ENCODE results near the gene ZFYVE28.
"Not testable (repeated sequence)": the region's sequence is repeated elsewhere in the genome, so short reads cannot be mapped to it uniquely, and the experiment has no call there.

Gene ZFYVE28

DNA sequence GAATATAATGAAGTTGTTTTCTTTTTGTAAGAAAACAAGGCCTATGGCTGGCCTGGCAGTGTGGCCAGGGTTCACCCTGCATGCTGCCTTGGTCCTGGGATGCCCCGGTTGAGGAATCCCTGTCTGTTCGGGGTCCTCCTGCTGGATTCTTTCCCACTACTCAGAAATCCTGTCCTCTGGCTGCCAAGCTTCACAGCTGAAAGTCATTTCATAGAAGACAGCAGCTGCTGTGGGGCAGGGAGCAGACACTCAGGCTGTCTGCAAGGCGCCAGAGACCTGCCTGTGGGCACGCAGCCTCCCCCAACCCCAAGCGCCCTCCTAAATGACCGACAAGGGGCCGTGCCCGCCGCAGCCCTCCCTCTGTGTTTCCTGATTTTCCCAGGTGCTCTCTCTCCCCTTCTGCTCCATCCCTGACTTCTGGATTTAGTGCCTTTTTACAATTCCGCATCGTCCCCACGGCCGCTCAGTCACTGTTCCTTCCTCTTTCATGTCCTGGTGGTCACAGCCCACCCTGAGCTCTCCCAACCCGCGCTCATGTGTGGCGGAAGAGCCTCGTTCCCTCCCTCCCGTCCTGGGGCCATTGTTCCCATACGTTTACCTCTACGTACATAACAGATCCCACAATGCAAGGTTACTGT lies 27.5 kb downstream of the ZFYVE28 start:
- DNase-seq (ENCODE audit: low read depth) = no peak

DNA sequence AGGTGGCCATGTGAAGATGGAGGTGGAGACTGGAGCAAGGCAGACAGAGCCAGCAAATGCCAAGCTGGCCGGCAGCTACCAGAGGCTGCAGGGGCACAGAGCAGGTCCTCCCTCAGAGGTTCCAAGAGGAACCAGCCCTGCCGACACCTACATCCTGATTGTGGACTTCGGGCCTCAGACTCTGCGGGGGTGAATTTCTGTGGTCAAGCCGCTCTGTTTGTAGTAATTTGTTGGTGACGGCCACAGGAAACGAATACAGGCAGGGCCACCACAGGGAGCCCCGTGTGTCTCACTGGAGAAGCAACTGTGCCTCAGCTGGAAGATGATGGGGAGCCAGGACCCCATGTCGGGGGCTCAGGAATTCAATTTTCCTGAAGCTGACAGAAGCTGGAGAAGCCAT lies 28.3 kb downstream of the ZFYVE28 start:
- DNase-seq (ENCODE audit: low read depth) = no peak

DNA sequence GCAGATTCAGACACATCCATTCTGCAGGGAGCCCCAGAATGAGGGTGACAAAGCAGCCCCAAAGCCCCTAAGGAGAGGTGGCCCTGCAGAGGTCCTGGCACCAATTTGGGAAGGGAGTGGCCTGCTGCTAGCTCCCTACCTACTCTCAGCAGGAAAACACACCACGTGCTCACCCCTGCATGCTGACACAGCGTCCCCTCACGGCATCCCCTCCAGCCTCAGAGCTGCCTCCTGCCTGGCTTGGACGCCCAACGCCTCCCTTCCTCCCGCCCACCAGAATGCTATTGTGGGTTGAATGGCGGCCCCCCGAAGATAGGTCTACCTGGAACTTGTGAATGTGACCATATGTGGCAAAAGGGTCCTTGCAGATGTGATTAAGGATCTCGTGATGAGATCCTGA lies 28.8 kb downstream of the ZFYVE28 start:
- DNase-seq (ENCODE audit: low read depth) = no peak

DNA sequence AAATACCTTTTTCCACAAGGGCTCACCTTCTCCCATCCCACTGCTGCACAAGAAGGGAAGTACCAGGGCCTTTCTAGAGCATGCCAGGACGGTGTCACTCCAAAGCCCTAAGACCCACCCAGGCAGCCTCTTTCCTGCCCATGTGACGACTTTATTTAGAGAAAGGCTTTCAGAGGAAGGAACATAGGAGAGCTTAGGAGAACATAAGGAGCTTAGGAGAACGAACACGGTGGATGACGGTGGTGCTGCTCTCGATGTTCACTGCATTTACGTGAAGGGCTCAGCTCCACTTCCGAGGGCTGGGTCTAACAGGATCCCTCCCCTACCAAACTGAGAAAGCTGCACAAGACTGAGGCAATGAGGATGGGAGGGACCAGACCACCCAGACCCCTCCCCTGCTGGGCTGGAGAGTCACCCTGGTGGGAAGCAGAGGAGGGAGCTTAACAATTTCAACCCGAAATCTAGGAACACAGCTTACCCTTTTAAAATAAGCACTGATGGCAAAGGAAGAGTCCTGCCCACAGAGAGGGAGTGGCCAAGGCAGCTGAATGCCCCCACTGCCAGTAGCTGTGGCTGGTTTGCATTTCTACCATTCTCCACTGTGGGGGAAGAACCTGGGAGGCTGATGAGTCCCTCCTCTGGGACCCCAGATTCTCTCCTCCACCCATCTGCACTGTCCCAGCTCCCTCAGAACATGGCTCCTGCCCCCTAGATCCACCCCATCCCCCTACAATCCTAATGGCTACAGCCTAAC lies 29.8 kb downstream of the ZFYVE28 start:
- no peak for DNase-seq (ENCODE audit: low read depth)

DNA sequence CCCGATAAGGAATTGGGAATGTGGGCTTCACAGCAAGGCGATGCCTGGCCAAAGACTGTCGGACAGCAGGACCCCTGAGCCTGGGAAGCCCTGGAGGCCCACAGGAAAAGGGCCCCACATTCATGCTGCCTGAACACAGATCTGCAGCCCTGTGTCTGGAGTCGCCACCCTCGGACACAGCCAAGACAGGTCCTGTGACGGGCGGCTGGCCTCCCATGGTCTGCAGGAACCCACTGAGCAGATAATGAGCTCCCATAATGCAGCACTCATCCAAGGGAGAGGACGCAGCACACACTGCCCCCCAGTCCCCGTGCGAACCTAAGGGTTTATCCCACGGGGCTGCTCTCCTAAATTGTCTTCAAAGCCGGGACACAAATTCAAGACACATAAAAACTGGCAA lies 30.6 kb downstream of the ZFYVE28 start:
- no peak for DNase-seq (ENCODE audit: low read depth)

DNA sequence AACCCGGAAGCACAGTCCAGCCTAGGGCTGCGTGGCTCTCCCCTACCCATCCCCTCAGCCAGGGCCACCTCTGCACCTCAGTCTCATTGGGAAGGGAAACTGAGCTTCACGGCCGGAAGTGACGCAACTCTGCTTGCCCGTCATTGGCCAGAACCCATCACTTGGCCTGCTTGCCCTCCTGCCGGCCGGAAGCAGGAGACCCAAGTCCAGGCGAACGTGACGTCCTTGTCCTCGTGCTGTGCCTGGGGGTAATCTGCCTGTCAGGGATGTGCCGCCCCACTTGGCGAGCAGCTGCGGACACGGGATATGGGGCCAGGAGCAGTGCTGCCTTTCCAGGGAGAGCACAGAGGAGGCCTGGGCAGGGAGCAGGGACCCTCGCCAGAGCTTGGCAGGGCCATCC lies 31.2 kb downstream of the ZFYVE28 start:
- DNase-seq (ENCODE audit: low read depth) = no peak

DNA sequence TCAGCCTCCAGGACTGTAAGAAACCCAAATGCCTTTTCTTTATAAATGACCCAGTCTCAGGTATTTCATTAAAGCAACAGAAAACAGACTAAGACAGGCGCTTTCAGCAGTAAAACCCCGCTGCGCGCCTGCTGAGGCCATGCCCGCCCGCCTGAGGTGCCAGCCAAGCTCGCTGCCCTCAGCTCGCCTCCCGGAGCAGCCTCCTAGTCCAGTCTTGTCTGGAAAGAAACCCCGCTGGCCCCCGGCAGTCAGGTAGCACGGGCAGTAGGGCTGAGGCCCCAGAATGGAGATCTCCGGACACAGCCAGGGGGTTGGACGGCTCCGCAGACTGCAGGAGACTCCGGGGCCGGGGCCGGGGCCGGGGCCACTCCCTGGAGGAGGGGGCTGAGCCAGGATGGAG lies 31.7 kb downstream of the ZFYVE28 start:
- DNase-seq (ENCODE audit: low read depth) = no peak

DNA sequence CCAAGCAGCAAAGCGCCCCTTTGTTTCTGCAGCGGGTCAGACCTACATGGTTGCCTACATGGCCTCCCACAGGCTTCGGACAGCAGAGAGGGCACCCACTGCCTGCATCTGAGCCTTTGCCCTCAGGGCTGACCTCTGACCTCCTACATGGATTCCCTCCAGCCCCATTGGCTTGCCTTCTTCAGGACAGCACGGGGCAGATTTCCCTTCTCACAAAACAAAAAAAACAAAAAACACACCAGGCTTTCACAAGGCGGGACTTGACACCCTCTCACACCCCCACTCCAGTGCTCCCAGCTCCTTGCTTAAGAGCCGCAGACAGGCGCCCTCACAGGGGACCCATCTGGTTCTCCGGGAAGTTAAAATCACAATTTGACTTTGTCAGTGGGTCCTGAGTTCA lies 32.9 kb downstream of the ZFYVE28 start:
- DNase-seq (ENCODE audit: low read depth) = no peak

DNA sequence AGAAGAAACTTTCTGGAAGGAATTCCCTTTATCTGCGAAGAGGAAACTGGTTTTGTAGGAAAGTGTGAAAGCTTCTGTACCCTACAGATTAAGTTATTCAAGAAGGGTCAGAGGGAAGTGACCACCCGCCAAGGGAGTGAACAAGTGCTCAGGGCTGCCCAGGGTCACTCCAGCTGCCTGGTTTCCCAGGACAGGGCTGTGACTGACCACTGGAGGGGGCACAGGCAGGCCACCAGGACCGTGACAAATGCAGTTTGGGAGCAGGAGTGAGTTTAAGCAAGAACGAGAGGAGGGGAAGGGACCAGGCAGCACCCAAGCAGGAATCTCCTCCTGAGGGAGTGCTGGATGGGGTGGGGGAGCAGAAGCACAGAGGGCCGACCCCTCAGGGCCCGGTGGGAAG lies 34.2 kb downstream of the ZFYVE28 start:
- no peak for DNase-seq (ENCODE audit: low read depth)

DNA sequence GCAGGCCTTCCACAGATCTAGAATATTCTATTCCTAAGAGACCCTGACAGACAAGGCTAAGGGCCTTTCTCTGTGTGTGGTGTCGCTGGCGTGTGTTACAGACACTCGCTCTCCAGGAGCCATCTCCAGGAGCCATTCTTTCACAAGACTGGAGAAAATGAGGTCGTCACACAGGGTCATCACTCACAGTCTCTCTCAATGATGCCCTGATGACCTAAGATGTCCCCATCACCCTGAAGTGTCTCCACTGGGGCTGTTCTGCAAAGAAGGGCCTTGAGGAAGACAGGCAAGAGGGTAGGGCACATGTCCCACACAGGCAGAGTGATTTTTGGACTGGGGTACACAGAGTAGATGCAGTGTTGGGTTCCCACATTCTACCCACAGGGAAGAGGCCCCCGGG lies 34.7 kb downstream of the ZFYVE28 start:
- DNase-seq (ENCODE audit: low read depth) = no peak

DNA sequence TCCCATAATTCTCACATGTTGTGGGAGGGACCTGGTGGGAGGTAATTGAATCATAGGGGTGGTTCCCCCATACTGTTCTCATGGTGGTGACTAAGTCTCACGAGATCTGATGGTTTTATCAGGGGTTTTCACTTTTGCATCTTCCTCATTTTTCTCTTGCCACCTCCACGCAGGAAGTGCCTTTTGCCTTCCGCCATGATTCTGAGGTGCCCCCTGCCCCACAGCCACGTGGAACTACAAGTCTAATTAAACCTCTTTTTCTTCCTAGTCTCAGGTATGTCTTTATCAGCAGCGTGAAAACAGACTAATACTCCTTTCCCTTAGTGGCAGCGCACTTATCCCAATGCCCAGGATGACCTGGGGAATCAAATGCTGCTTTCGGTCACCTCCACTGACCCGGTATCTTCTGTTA lies 35.2 kb downstream of the ZFYVE28 start:
- not testable (repeated sequence) for DNase-seq (ENCODE audit: low read depth)

DNA sequence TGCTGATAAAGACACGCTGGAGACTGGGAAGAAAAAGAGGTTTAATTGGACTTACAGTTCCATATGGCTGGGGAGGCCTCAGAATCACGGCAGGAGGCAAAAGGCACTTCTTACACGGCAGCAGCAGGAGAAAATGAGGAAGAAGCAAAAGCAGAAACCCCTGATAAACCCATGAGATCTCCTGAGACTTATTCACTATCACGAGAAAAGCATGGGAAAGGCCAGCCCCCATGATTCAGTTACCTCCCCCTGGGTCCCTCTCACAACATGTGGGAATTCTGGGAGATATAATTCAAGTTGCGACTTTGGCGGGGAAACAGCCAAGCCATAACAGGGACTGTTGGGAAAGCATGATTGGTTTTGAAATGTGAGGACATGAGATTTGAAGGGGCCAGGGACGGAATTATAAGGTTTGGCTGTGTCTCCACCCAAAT lies 35.7 kb downstream of the ZFYVE28 start:
- DNase-seq (ENCODE audit: low read depth) = not testable (repeated sequence)

DNA sequence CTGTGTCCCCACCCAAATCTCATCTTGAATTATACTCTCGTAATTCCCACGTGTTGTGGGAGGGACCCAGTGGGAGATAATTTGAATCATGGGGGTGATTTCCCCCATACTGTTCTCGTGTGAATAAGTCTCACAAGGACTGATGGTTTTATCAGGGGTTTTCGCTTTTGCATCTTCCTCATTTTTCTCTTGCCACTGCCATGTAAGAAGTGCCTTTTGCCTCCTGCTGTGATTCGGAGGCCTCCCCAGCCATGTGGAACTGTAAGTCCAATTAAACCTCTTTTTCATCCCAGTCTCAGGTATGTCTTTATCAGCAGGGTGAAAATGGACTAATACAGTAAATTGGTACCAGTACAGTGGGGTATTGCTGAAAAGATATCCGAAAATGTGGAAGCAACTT lies 37.9 kb downstream of the ZFYVE28 start:
- DNase-seq (ENCODE audit: low read depth) = not testable (repeated sequence)

DNA sequence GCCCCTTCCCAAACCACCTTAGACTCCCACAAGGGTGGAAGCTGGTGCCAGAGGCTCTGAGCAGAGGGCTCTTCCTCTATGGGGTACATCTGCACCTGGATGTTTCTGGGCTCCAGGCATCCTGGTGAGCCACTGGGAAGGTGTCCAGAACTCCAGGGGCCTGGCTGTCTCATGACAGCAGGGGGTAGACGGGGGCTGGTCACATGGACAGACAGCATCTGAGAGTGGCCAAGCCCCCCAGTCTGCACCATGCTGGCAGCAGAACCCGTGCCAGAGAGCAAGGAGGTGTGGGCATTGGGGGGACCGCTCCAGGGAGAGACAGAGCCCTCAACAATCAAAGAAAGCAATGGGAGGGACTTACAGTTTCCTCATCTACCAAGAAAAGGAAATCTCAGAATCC lies 39.5 kb downstream of the ZFYVE28 start:
- DNase-seq (ENCODE audit: low read depth) = no peak

DNA sequence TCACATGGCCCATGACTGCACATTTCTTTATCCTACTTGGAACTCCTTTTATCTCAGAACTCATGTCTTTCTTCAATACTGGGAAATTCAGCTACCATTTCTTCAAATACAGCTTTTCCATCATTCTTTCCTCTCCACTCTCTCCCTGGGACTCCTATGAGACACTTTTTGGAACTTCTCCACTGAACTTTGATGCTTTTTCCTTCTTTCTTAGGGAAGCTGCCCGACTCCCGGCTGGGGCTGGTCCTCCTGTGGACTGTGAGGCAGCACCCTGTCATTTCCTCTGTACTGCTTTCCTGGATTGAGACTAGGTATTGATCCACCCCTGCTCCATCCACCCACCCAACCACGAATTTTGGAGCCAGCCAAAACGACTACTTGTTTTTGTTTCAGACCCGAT lies 40.0 kb downstream of the ZFYVE28 start:
- DNase-seq (ENCODE audit: low read depth) = no peak

DNA sequence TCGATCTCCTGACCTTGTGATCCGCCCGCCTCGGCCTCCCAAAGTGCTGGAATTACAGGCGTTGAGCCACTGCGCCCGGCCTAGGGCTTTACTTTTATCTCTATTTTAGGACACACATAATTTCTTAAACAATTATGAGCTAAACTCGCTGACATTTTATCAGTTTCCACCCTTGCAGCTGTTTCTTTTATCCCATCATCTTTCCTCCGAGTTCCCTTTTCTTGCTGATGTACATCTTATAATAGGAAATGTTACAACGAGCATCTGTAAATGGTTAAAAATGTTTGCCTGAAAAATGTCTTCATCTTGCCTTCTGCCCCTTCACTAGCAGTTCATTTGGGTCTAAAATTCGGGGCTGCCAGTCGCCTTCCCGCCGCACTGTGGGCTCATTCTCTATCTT lies 41.2 kb downstream of the ZFYVE28 start:
- DNase-seq (ENCODE audit: low read depth) = no peak

DNA sequence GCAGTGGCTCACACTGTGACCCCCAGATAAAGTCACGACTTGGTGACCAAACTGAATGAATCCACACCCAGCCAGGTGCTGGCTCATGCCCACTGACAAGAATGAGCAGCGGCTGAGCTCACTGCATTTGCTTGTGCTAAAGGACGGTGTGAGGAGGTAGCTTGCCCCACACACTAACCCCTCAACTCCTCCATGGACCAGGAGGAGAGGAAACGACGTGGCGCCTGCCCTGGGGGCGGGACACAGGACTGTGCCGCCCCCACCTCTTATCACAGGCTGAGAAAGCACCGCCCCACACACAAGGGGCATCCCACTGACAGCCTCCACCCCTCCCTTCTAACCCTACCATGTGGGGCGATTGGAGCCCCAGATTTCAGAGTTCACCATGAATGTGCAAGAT lies 43.0 kb downstream of the ZFYVE28 start:
- DNase-seq (ENCODE audit: low read depth) = no peak

DNA sequence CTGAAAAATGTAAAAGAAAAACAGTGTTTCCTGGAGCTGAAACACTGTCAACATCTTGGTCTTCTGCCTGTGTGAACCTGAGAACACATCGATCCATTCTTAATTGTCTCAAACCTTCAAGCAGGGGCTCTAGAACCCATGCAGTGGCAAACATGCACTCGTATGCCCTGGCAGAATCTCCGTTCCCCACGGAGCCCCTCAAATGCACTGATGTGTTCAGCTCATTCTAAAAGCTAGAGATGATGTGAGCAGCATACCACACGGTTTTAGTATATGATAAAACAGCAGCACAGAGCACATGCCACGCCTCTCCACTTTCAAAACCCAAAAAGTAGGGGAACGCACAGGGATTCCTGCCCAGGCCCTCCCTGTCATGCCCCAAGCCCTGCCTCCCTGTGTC lies 44.9 kb downstream of the ZFYVE28 start:
- no peak for DNase-seq (ENCODE audit: low read depth)

DNA sequence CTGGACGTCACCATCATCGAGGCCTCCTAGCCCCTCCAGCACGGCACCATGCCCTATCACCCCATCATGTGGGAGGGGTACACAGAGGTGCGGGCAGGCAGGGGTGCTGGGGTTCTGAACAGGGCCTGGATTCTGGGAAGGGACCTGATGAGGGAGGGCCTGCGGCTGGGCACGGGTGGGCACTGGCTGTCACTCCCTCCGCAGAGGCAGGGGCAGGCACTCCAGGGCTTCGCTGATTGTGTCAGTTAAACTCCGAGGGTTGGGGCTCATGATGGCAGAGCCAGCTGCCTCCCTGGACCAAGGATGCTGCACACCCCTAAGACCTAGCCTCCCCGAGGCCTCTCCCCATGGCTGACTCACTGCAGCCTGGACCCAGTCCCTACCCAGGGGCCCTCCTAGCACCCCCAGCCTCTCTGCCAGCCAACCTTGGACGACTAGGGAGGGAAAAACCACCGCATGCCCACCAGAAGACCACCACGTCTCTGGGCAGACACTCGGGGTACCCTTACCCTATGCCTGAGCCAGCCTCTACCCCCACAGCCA lies 45.9 kb downstream of the ZFYVE28 start:
- DNase-seq (ENCODE audit: low read depth) = no peak

DNA sequence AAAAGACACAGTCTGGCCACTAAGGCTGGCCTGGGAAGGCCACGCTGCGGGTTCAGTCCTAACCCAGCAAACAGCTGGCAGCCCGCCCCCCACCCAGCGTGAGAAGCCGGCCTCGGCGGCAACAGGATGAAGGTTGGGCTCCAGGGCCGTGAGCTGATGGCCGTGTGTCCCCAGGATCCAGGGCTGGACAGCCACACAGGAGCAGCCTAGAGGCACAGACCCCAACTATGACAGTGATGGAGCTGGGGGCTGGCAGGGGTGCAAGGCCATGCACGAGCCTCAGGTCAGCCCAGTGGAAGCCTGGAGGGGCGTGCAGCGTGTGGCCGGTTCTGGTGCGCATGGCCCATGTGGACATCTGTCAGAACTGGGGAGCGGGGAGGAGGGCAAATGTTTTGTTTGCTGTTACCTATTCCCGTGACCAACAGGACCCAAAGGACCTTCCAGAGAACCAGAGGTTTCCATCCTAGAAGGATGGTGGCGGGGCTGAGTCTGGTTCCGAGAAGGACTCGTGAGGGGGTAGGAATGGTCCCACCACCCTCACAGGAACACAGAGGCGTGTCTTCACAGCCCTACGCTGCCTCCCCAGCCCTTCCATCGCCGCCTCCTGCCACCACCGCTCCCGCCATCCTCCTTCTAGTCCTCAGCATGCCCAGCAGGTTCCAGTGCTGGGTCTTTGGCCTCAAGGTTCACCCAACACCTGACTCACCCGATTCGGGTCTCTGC lies 46.5 kb downstream of the ZFYVE28 start:
- no peak for DNase-seq (ENCODE audit: low read depth)

DNA sequence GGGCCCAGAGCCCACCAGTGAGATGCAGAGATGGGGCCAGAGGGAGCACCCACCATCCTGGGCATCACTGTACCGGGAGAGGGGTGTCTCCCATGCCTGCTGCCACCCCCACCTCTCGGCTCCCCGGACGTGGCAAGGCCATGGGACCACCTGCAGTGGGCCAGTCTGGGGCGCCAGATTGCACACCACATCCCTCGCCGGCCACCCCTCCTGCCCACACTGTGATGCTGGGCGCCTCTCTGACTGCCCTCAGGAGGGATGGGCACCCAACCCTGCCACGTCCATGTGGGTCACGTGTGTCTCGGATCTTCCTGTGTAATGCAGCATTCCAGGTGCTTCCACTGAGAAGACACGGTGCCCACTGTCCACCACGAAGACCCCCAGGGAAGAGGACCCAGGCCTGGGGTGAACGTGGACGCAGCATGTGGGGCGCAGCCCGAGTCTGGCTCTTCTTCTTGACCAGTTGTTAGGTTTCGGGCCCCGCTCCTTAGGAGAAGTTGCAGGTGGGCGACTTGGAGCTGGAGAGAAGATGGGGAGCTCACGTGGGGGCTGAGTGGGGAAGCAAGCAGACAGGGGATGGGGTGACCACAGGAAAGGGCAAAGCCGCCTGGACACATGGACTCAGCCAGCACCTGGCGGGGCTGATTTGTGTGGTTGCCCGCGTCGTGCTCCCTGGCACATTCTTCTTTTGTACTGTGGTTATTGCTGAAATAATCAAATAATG lies 47.7 kb downstream of the ZFYVE28 start:
- DNase-seq (ENCODE audit: low read depth) = no peak

DNA sequence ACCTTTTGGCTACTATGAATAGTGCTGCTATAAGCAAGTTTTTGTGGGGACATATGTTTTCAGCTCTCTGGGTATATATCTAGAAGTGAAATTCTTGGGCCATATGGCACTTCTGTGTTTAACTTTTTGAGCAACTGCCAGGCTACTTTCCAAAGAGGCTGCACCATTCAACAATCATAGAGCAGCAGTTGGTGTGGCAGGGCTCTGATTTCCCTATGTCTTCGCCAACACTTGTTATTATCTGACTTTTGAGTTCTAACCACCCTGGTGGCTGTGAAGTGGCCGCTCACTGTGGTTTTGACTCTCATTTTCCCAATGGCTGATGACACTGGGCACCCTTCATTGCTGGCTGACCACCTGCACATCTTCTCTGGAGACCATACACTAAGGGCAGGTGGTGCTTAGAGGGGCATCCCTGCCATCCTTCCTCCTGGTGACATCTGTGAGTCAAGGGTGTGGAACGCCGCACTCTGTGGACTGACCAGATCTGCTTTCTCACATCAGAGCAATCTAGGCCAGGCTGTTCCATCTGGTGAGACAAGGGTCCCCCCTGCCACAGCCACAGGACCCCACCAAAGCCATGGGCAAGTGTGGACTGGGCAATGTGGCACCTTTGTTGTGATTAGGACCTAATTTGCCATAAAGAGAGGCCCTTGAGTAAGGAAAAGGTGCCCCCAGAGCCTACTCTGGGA lies 49.6 kb downstream of the ZFYVE28 start:
- DNase-seq (ENCODE audit: low read depth) = no peak
